HL-60 (cell line): ENCODE measurements around the gene ZBTB8B.

ENCODE experiments used
- DNase-seq, 2 experiments: peaks; one replicate each; pipeline ENCODE4 v3.0.0-alpha.2; 2010 to 2020; ENCODE audit warnings: low read depth in 1 of 2, low spot score in 1 of 2
- H3K27ac ChIP-seq: fragments of 250-450 bp; sonication (Bioruptor Pico); replicated peaks from 2 replicates; pipeline ENCODE4 v1.5.1; 2020; ENCODE audit warnings: mild to moderate bottlenecking, moderate library complexity
- H3K27me3 ChIP-seq: fragments of 250-450 bp; sonication (Bioruptor Pico); 2 replicates; pipeline ENCODE4 v1.5.1; 2021; ENCODE audit warnings: mild to moderate bottlenecking, moderate library complexity; ENCODE audit not compliant: insufficient read depth, poor library complexity, severe bottlenecking
- H3K4me3 ChIP-seq: replicated peaks from 2 replicates; pipeline ENCODE4 v1.5.1; 2011; ENCODE audit warnings: mild to moderate bottlenecking, control low read depth, low read length; ENCODE audit not compliant: insufficient read depth
- GABPA ChIP-seq: IDR thresholded peaks from 2 replicates; pipeline ENCODE4 v1.6.1; 2012; ENCODE audit warnings: low read depth
- POLR2AphosphoS5 ChIP-seq: IDR thresholded peaks from 2 replicates; pipeline ENCODE4 v1.6.1; 2012; ENCODE audit warnings: low read depth
- SPI1 ChIP-seq: IDR thresholded peaks from 2 replicates; pipeline ENCODE4 v1.6.1; 2012; ENCODE audit warnings: low read depth, mild to moderate bottlenecking, borderline replicate concordance
- TF ChIP-seq, protein P1 (sequence below): IDR thresholded peaks from 2 replicates; pipeline ENCODE4 v1.6.1; 2012; ENCODE audit warnings: low read depth; ENCODE audit not compliant: insufficient replicate concordance
- TF ChIP-seq, protein P2 (sequence below): IDR thresholded peaks from one replicate; pipeline ENCODE4 v1.5.1; 2011; ENCODE audit warnings: low read length, control low read depth, inconsistent platforms; ENCODE audit not compliant: insufficient read depth

Gene ZBTB8B

DNA sequence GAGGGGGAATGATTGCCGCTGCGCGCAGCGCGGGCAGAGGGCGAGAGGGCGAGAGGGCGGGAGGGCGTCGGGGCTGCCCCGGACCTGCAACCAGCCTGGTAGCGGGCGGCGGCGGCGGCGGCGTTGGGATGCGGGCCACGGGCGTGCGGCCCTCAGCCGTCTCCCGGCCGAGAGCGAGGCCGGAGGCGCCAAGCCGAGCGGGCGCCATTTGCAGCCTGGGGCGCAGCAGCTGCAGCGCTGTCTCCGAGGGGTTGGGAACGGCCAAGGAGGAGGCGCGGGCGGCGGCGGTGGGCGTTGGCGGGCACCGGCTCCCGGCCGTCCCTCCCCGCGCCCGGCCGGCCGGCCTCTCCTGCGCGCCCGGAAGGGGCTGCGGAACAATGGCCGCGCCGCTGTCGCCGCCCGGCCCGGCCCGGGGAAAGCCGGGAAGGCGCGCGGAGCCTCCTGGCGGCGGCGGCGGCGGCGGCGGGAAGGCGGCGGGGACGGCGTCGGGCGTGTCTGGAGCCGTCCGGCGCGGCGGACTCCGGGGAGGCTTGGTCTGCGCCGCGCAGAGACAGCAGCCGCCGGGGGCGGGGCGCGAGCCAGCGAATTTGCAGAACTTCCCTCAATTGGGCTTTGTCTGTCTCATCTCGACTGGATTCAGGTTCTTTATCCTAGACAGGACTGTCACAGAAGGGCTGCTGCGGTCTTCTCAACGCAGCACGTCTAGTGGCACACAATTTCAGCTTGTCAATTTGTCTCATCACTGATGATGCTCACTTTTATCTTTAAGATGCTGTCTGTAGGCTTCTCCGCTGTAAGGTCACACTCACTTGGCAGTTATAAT is 35.7 kb downstream of the ZBTB8B start:
- no peaks in the 10 kb centered on the region for H3K27me3 ChIP-seq
- no peak for TF ChIP-seq SPI1
- TF ChIP-seq, protein P1, sequence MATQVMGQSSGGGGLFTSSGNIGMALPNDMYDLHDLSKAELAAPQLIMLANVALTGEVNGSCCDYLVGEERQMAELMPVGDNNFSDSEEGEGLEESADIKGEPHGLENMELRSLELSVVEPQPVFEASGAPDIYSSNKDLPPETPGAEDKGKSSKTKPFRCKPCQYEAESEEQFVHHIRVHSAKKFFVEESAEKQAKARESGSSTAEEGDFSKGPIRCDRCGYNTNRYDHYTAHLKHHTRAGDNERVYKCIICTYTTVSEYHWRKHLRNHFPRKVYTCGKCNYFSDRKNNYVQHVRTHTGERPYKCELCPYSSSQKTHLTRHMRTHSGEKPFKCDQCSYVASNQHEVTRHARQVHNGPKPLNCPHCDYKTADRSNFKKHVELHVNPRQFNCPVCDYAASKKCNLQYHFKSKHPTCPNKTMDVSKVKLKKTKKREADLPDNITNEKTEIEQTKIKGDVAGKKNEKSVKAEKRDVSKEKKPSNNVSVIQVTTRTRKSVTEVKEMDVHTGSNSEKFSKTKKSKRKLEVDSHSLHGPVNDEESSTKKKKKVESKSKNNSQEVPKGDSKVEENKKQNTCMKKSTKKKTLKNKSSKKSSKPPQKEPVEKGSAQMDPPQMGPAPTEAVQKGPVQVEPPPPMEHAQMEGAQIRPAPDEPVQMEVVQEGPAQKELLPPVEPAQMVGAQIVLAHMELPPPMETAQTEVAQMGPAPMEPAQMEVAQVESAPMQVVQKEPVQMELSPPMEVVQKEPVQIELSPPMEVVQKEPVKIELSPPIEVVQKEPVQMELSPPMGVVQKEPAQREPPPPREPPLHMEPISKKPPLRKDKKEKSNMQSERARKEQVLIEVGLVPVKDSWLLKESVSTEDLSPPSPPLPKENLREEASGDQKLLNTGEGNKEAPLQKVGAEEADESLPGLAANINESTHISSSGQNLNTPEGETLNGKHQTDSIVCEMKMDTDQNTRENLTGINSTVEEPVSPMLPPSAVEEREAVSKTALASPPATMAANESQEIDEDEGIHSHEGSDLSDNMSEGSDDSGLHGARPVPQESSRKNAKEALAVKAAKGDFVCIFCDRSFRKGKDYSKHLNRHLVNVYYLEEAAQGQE = no peak
- TF ChIP-seq, protein P2, sequence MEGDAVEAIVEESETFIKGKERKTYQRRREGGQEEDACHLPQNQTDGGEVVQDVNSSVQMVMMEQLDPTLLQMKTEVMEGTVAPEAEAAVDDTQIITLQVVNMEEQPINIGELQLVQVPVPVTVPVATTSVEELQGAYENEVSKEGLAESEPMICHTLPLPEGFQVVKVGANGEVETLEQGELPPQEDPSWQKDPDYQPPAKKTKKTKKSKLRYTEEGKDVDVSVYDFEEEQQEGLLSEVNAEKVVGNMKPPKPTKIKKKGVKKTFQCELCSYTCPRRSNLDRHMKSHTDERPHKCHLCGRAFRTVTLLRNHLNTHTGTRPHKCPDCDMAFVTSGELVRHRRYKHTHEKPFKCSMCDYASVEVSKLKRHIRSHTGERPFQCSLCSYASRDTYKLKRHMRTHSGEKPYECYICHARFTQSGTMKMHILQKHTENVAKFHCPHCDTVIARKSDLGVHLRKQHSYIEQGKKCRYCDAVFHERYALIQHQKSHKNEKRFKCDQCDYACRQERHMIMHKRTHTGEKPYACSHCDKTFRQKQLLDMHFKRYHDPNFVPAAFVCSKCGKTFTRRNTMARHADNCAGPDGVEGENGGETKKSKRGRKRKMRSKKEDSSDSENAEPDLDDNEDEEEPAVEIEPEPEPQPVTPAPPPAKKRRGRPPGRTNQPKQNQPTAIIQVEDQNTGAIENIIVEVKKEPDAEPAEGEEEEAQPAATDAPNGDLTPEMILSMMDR = no peak
- H3K4me3 ChIP-seq = peak overlapping the region; percentile 43
- H3K27ac ChIP-seq = no peak overlapping the region
- DNase-seq = peak; percentile 21 to 64

DNA sequence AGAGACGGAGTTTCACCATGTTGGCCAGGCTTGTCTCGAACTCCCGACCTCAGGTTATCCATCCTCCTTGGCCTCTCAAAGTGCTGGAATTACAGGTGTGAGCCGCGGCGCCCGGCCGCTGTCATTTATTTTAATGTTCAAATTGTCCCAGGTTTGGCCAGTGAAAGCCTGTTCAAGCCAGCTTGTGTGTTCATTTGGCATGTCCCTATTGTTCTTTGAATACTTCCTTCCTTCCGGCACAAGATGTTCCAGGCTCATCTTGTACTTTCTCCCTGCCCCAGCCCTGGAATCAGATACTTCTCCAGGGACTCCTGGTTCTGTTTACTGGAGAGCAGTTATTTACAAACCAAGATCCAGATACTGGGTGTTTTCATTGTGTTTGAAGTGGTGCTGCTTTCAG is 37.0 kb downstream of the ZBTB8B start:
- H3K27ac ChIP-seq = no peak overlapping the region
- TF ChIP-seq GABPA = no peak
- TF ChIP-seq, protein P2 = no peak
- no peak for TF ChIP-seq SPI1
- TF ChIP-seq POLR2AphosphoS5 = no peak
- TF ChIP-seq, protein P1 = no peak
- DNase-seq = no peak
- H3K4me3 ChIP-seq = no peak overlapping the region
- H3K27me3 ChIP-seq = no peaks in the 10 kb centered on the region

DNA sequence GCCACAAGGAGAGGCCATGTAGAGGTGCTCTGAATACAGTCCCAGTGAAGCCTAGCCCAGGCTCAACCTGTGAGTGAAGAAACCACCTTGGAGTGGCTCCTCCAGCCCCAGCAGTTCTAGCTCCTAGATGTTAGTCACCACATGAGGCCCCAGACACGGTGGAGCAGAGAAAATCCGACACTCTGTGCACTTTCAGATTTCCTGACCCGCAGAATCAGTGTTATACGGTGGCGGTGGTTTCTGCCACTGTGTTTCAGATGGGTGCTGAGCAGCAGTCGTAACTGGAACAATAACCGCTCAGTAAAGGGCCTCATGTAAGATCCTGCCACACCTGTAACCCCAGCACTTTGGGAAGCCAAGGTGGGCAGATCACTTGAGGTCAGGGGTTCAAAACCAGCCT is 38.3 kb downstream of the ZBTB8B start:
- no peak overlapping the region for H3K27ac ChIP-seq
- no peak for DNase-seq
- TF ChIP-seq, protein P1 = no peak
- no peak for TF ChIP-seq POLR2AphosphoS5
- no peak for TF ChIP-seq GABPA
- TF ChIP-seq, protein P2 = no peak
- no peak for TF ChIP-seq SPI1

More for the DNA sequence above, 38.3 kb downstream of the ZBTB8B start:
- H3K27me3 ChIP-seq = no peaks in the 10 kb centered on the region
- no peak overlapping the region for H3K4me3 ChIP-seq
